Measurements from ENCODE around the gene EBF4.

EBF4 gene

GRCh38 chr20:2736441-2736840 lies 43.9 kb downstream of the EBF4 start:
- no peak for DNase-seq (ENCODE audit: low read depth)
- no peak for TF ChIP-seq CTCF (IDR thresholded peaks at IDR 0.05; ENCODE audit: insufficient read depth, low read depth, low read length, missing control alignments)
- no peak overlapping the region for H3K4me3 ChIP-seq (ENCODE audit: low read depth, low read length)

GRCh38 chr20:2738331-2739041 lies 45.9 kb downstream of the EBF4 start:
- no peak for DNase-seq (ENCODE audit: low read depth)
- H3K4me3 ChIP-seq (ENCODE audit: low read depth, low read length) = no peak overlapping the region
- TF ChIP-seq CTCF (IDR thresholded peaks at IDR 0.05; ENCODE audit: insufficient read depth, low read depth, low read length, missing control alignments) = no peak

- H3K4me3 ChIP-seq (ENCODE audit: low read depth, low read length) = no peak overlapping the region
- TF ChIP-seq CTCF (IDR thresholded peaks at IDR 0.05; ENCODE audit: insufficient read depth, low read depth, low read length, missing control alignments) = no peak
- no peak for DNase-seq (ENCODE audit: low read depth)
Measured at GRCh38 chr20:2739042-2739398, 46.4 kb downstream of the EBF4 start.

- TF ChIP-seq CTCF (IDR thresholded peaks at IDR 0.05; ENCODE audit: insufficient read depth, low read depth, low read length, missing control alignments) = no peak
- no peak overlapping the region for H3K4me3 ChIP-seq (ENCODE audit: low read depth, low read length)
- DNase-seq (ENCODE audit: low read depth) = no peak
Measured at GRCh38 chr20:2740702-2741101, 48.1 kb downstream of the EBF4 start.

GRCh38 chr20:2741463-2741862 lies 48.9 kb downstream of the EBF4 start:
- no peak for DNase-seq (ENCODE audit: low read depth)
- TF ChIP-seq CTCF (IDR thresholded peaks at IDR 0.05; ENCODE audit: insufficient read depth, low read depth, low read length, missing control alignments) = no peak
- H3K4me3 ChIP-seq (ENCODE audit: low read depth, low read length) = no peak overlapping the region

- no peak for DNase-seq (ENCODE audit: low read depth)
- TF ChIP-seq CTCF (IDR thresholded peaks at IDR 0.05; ENCODE audit: insufficient read depth, low read depth, low read length, missing control alignments) = no peak
- H3K4me3 ChIP-seq (ENCODE audit: low read depth, low read length) = no peak overlapping the region
Measured at GRCh38 chr20:2741881-2742280, 49.3 kb downstream of the EBF4 start.

GRCh38 chr20:2742431-2742830 lies 49.9 kb downstream of the EBF4 start:
- no peak overlapping the region for H3K4me3 ChIP-seq (ENCODE audit: low read depth, low read length)
- no peak for TF ChIP-seq CTCF (IDR thresholded peaks at IDR 0.05; ENCODE audit: insufficient read depth, low read depth, low read length, missing control alignments)
- DNase-seq (ENCODE audit: low read depth) = no peak

Data from GM12865 (cell line).